NB4 (cell line): Measurements from ENCODE around the gene OMD.

Experiments
- CTCF ChIP-seq: IDR thresholded peaks from one replicate; pipeline ENCODE4 v1.5.1; 2012; ENCODE audit warnings: low read depth, low read length
- MAX ChIP-seq: IDR thresholded peaks from 2 replicates; pipeline ENCODE4 v1.6.1; 2011; ENCODE audit warnings: low read depth, low read length
- MYC ChIP-seq: IDR thresholded peaks from 2 replicates; pipeline ENCODE4 v1.6.1; 2011; ENCODE audit warnings: low read depth, low read length
- POLR2A ChIP-seq: IDR thresholded peaks from 2 replicates; pipeline ENCODE4 v1.6.1; 2011; ENCODE audit warnings: mild to moderate bottlenecking; ENCODE audit not compliant: insufficient read length; ENCODE audit errors: extremely low read depth

- no peak for TF ChIP-seq CTCF
- no peak for TF ChIP-seq POLR2A
- TF ChIP-seq MAX, result no peak
- TF ChIP-seq MYC, result no peak
These were observed 39.9 kb downstream of the OMD start for GRCh38 chr9:92384375-92384774.
